ENCODE data around the gene SLC43A1. TPM values are rescaled to one million over a fixed set of nuclear protein-coding genes. Genes with fewer than 3 reads are reported as not detected.

Gene SLC43A1
- total RNA-seq, 1 experiment from 2014 or later: 11.8 TPM

DNA sequence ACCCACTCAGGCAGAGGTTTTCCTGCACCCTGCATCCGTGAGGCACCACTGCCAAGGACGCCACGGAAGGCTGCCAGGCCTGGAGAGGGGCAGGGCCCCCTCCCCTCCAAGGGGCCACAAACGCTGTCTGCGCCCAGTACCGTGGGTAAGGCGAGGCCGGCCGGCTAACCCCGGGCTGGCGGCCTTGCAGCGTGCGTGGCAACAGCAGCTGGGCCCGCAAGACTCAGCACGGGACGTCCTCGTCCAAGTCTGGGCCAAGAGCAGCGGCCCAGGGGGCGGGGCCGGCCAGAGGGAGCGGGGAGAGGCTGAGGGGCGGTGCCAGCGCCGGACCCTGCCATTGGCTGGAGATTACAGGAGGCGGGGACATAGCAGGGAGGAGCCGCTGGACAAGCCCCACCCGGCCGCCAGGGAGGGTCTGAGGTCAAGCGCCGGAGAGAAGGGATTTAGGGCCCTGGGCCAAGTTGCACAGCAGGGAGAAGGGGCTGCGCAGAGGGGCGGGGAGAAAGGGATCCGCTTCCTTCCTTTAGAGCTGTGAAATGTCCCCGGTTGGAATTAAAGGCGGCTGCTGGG, 16.0 kb downstream of the SLC43A1 start:
- Histone ChIP-seq H3K9me2 (ENCODE audit: insufficient read depth) (no peaks in the 10 kb centered on the region), H3K4me2 (ENCODE audit: low read length) (peak overlapping the region; percentile 87), H3K36me3 (ENCODE audit: control insufficient read depth in 1 of 2, insufficient read depth in 2 of 2, low read length in 2 of 2) (no peaks in the 10 kb centered on the region), H3K79me2 (ENCODE audit: insufficient read depth, low read length) (no peaks in the 10 kb centered on the region), H3K9ac (ENCODE audit: low read length) (peak overlapping the region; percentile 50), H3K27me3 (ENCODE audit: insufficient read depth, low read length) (no peaks in the 10 kb centered on the region), H4K20me1 (ENCODE audit: insufficient read depth) (no peaks in the 10 kb centered on the region), H3K27ac (ENCODE audit: low read depth, low read length) (peak overlapping the region; percentile 50; the same call in 1 of the 2 replicates), H2AFZ (ENCODE audit: low read depth, low read length, poor library complexity, severe bottlenecking) (peak overlapping the region; percentile 68), H3K4me1 (ENCODE audit: control insufficient read depth in 1 of 2, insufficient read depth in 2 of 2, low read length in 2 of 2) (peaks cover 9 to 17% of the 10 kb centered on the region in 2 experiments; a peak in 3 of 4 replicates), H3K4me3 (replicated peaks in 1 of 2; ENCODE audit: low read depth in 1 of 2, low read length in 2 of 2) (peak overlapping the region; percentile 30 to 49), H3K9me3 (ENCODE audit: control insufficient read depth in 1 of 2, insufficient read depth in 1 of 2, low read depth in 1 of 2, low read length in 2 of 2) (no peaks in the 10 kb centered on the region)
- ChIA-PET RAD21 (ENCODE audit: low non-redundant PET in 1 of 2, low total read pairs in 2 of 2, uncharacterized antibody in 2 of 2, unreplicated experiment in 2 of 2) (no interaction called here), CTCF (no interaction called here), POLR2A (no interaction called here)
- TF ChIP-seq CEBPB (IDR thresholded peaks at IDR 0.05; ENCODE audit: low read depth) (no peak), POLR2AphosphoS5 (IDR thresholded peaks at IDR 0.05; ENCODE audit: low read depth, low read length) (peak; percentile 64), CBX3 (IDR thresholded peaks at IDR 0.05; ENCODE audit: low read depth) (no peak)
- ATAC-seq (peak; percentile 100), DNase-seq (ENCODE audit: low read depth, low spot score) (peak; percentile 61)
- intact Hi-C loops (cut with micrococcal nuclease): no loop called here
- BruUV-seq (replicated peaks): no TSS peak

DNA sequence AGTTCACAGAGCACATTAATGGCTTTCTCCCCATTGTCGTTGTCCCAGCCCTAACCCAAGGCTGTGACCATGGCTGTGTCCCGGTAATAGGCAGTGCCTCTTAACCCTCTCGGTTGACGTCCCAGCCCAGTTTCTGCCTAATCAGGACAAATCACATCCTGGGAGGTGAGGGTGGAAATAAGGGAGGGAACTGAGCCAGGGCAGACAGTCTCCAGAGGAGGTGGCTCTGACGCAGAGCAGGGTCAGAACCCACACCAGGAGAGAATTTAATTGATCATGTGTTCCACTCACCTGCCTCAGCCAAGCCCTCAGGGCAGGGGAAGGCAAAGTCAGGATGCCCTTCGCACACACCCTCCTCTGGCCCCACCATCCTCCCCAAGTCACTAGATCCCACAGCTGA, 17.0 kb downstream of the SLC43A1 start:
- ChIA-PET POLR2A (no interaction called here), RAD21 (ENCODE audit: low non-redundant PET in 1 of 2, low total read pairs in 2 of 2, uncharacterized antibody in 2 of 2, unreplicated experiment in 2 of 2) (no interaction called here), CTCF (no interaction called here)
- TF ChIP-seq SP1 (IDR thresholded peaks at IDR 0.05; ENCODE audit: low read depth) (no peak), YY1 (IDR thresholded peaks at IDR 0.05; ENCODE audit: extremely low read depth, insufficient replicate concordance, low read depth, low read length) (no peak), ELF1 (IDR thresholded peaks at IDR 0.05; ENCODE audit: borderline replicate concordance, low read depth) (no peak), TCF7L2 (IDR thresholded peaks at IDR 0.05; ENCODE audit: borderline replicate concordance, extremely low read depth, insufficient read depth, insufficient read length) (no peak), POLR2A (IDR thresholded peaks at IDR 0.05; ENCODE audit: borderline replicate concordance, extremely low read depth, insufficient read depth, insufficient read length) (no peak), EZH2 (IDR thresholded peaks at IDR 0.05) (no peak), ZFX (IDR thresholded peaks at IDR 0.05) (no peak), CEBPB (IDR thresholded peaks at IDR 0.05; ENCODE audit: low read depth) (no peak), SIN3A (IDR thresholded peaks at IDR 0.05; ENCODE audit: low read depth) (no peak), FOSL1 (IDR thresholded peaks at IDR 0.05; ENCODE audit: low read depth) (no peak), EZH2phosphoT487 (IDR thresholded peaks at IDR 0.05; ENCODE audit: borderline replicate concordance) (no peak), CBX3 (IDR thresholded peaks at IDR 0.05; ENCODE audit: low read depth) (no peak), SRF (IDR thresholded peaks at IDR 0.05; ENCODE audit: low read depth) (no peak), EGR1 (IDR thresholded peaks at IDR 0.05; ENCODE audit: low read depth) (no peak), POLR2AphosphoS5 (IDR thresholded peaks at IDR 0.05; ENCODE audit: low read depth, low read length) (no peak), RAD21 (IDR thresholded peaks at IDR 0.05; ENCODE audit: low read depth) (no peak)
- TF ChIP-seq, protein P1, sequence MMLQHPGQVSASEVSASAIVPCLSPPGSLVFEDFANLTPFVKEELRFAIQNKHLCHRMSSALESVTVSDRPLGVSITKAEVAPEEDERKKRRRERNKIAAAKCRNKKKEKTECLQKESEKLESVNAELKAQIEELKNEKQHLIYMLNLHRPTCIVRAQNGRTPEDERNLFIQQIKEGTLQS (IDR thresholded peaks at IDR 0.05): no peak
- TF ChIP-seq, protein P2, sequence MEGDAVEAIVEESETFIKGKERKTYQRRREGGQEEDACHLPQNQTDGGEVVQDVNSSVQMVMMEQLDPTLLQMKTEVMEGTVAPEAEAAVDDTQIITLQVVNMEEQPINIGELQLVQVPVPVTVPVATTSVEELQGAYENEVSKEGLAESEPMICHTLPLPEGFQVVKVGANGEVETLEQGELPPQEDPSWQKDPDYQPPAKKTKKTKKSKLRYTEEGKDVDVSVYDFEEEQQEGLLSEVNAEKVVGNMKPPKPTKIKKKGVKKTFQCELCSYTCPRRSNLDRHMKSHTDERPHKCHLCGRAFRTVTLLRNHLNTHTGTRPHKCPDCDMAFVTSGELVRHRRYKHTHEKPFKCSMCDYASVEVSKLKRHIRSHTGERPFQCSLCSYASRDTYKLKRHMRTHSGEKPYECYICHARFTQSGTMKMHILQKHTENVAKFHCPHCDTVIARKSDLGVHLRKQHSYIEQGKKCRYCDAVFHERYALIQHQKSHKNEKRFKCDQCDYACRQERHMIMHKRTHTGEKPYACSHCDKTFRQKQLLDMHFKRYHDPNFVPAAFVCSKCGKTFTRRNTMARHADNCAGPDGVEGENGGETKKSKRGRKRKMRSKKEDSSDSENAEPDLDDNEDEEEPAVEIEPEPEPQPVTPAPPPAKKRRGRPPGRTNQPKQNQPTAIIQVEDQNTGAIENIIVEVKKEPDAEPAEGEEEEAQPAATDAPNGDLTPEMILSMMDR (IDR thresholded peaks at IDR 0.05 in 2 of 3, conservative IDR thresholded peaks at IDR 0.05 in 1 of 3; ENCODE audit: borderline replicate concordance in 1 of 3, insufficient read depth in 1 of 3, low read depth in 2 of 3, low read length in 2 of 3): no peak
- TF ChIP-seq, protein P3, sequence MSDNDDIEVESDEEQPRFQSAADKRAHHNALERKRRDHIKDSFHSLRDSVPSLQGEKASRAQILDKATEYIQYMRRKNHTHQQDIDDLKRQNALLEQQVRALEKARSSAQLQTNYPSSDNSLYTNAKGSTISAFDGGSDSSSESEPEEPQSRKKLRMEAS (IDR thresholded peaks at IDR 0.05): no peak
- Histone ChIP-seq H3K4me2 (ENCODE audit: low read length) (no peak overlapping the region), H3K4me3 (replicated peaks in 1 of 2; ENCODE audit: low read depth in 1 of 2, low read length in 2 of 2) (no peak overlapping the region), H3K79me2 (ENCODE audit: insufficient read depth, low read length) (no peaks in the 10 kb centered on the region), H3K4me1 (ENCODE audit: control insufficient read depth in 1 of 2, insufficient read depth in 2 of 2, low read length in 2 of 2) (peaks cover 12 to 21% of the 10 kb centered on the region in 2 experiments; a peak in 3 of 4 replicates), H3K9ac (ENCODE audit: low read length) (no peak overlapping the region), H3K36me3 (ENCODE audit: control insufficient read depth in 1 of 2, insufficient read depth in 2 of 2, low read length in 2 of 2) (no peaks in the 10 kb centered on the region), H3K27ac (ENCODE audit: low read depth, low read length) (no peak overlapping the region), H4K20me1 (ENCODE audit: insufficient read depth) (no peaks in the 10 kb centered on the region), H3K9me2 (ENCODE audit: insufficient read depth) (no peaks in the 10 kb centered on the region), H2AFZ (ENCODE audit: low read depth, low read length, poor library complexity, severe bottlenecking) (no peak overlapping the region), H3K27me3 (ENCODE audit: insufficient read depth, low read length) (no peaks in the 10 kb centered on the region), H3K9me3 (ENCODE audit: control insufficient read depth in 1 of 2, insufficient read depth in 1 of 2, low read depth in 1 of 2, low read length in 2 of 2) (no peaks in the 10 kb centered on the region)
- no peak for DNase-seq (ENCODE audit: low read depth, low spot score)
- intact Hi-C loops (cut with micrococcal nuclease): no loop called here
- no TSS peak for BruUV-seq (replicated peaks)
- no peak for ATAC-seq
